Osteoblast (primary cell): ENCODE results near the gene SLC5A11. TPM values are rescaled to one million over a fixed set of nuclear protein-coding genes. Genes with fewer than 3 reads are reported as not detected.

ENCODE experiments used
- DNase-seq: peaks from one replicate; pipeline ENCODE4 v3.0.0; 2011; ENCODE audit warnings: low spot score, mixed read lengths; ENCODE audit not compliant: insufficient read length; ENCODE audit errors: missing footprints
- H2AFZ ChIP-seq: 2 replicates; pipeline ENCODE4 v1.6.0; 2011; ENCODE audit warnings: mild to moderate bottlenecking, low read length
- H3K27ac ChIP-seq: 2 replicates; pipeline ENCODE4 v1.5.1; 2011; ENCODE audit warnings: mild to moderate bottlenecking, low read depth, low read length, moderate library complexity
- H3K27me3 ChIP-seq: 2 replicates; pipeline ENCODE4 v1.6.0; 2012; ENCODE audit warnings: mild to moderate bottlenecking, control low read depth, inconsistent platforms, low read length, moderate library complexity; ENCODE audit not compliant: insufficient read depth
- H3K36me3 ChIP-seq: 2 replicates; pipeline ENCODE4 v1.5.1; 2011; ENCODE audit warnings: mild to moderate bottlenecking, low read length, control low read depth, moderate library complexity; ENCODE audit not compliant: insufficient read depth
- H3K4me1 ChIP-seq: 2 replicates; pipeline ENCODE4 v1.5.1; 2011; ENCODE audit warnings: mild to moderate bottlenecking, low read length, control low read depth, moderate library complexity; ENCODE audit not compliant: insufficient read depth
- H3K4me2 ChIP-seq: 2 replicates; pipeline ENCODE4 v1.6.0; 2011; ENCODE audit warnings: mild to moderate bottlenecking, low read length; ENCODE audit not compliant: insufficient read depth
- H3K4me3 ChIP-seq: fragments of 200-600 bp; sonication (generic); 3 replicates; pipeline ENCODE4 v1.5.1; 2012; ENCODE audit warnings: mild to moderate bottlenecking, low read length, inconsistent platforms; ENCODE audit not compliant: insufficient read depth
- H3K79me2 ChIP-seq: 2 replicates; pipeline ENCODE4 v1.6.0; 2012; ENCODE audit warnings: mild to moderate bottlenecking, low read length, control low read depth, inconsistent platforms; ENCODE audit not compliant: insufficient read depth
- H3K9me3 ChIP-seq: 2 replicates; pipeline ENCODE4 v1.5.1; 2011; ENCODE audit warnings: low read depth, low read length, control low read depth
- H4K20me1 ChIP-seq: 2 replicates; pipeline ENCODE4 v1.6.0; 2012; ENCODE audit warnings: mild to moderate bottlenecking, low read length, control low read depth; ENCODE audit not compliant: insufficient read depth
- total RNA-seq: library from RNA; depleted of rRNA; stranded (reverse); fragments of >200 nt; gene quantifications from 2 replicates; pipeline ENCODE4 v1.2.3, GENCODE V29; 2012
- TF ChIP-seq, protein P1 (sequence below): IDR thresholded peaks from 2 replicates; pipeline ENCODE4 v1.5.1; 2011; ENCODE audit warnings: mild to moderate bottlenecking, low read depth, low read length, moderate library complexity; ENCODE audit errors: extremely low read depth

Gene SLC5A11
- total RNA-seq, 1 donor: not detected

DNA sequence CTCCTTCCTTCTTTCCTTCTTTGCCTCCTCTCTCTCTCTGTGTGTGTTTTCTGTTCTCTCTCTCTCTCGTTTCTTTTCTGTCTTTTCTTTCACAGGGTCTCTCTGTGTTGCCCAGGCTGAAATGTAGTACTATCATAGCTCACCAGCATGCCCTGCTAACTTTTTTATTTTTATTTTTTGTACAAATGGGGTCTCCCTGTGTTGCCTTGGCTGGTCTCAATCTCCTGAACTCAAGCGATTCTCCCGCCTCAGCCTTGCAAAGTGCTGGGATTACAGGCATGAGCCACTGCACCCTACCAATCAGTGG is 1.5 kb downstream of the SLC5A11 start:
- no peaks in the 10 kb centered on the region for H3K9me3 ChIP-seq

DNA sequence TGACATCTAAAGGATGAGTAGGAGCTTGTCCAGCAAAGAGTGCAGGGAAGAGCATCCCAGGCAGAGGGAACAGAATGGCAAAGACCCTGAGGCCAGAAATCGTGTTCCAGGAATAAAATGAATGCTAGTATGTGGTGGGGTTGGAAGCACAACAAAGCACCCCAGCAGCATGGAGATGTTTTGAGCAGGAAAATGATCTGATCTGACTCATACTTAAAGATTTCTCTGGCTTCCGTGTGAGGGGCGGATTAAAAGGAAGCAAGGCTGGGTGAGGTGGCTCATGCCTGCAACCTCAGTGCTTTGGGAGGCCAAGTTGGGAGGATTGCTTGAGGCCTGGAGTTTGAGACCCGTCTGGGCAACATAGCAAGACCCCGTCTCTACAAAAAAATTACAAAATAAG is 2.3 kb downstream of the SLC5A11 start:
- no peaks in the 10 kb centered on the region for H3K79me2 ChIP-seq
- H3K36me3 ChIP-seq: no peaks in the 10 kb centered on the region
- peak; percentile 69 for DNase-seq
- no peak overlapping the region for H3K4me3 ChIP-seq
- no peak overlapping the region for H3K27ac ChIP-seq
- no peak overlapping the region for H2AFZ ChIP-seq
- no peaks in the 10 kb centered on the region for H3K27me3 ChIP-seq
- no peaks in the 10 kb centered on the region for H3K9me3 ChIP-seq
- TF ChIP-seq, protein P1, sequence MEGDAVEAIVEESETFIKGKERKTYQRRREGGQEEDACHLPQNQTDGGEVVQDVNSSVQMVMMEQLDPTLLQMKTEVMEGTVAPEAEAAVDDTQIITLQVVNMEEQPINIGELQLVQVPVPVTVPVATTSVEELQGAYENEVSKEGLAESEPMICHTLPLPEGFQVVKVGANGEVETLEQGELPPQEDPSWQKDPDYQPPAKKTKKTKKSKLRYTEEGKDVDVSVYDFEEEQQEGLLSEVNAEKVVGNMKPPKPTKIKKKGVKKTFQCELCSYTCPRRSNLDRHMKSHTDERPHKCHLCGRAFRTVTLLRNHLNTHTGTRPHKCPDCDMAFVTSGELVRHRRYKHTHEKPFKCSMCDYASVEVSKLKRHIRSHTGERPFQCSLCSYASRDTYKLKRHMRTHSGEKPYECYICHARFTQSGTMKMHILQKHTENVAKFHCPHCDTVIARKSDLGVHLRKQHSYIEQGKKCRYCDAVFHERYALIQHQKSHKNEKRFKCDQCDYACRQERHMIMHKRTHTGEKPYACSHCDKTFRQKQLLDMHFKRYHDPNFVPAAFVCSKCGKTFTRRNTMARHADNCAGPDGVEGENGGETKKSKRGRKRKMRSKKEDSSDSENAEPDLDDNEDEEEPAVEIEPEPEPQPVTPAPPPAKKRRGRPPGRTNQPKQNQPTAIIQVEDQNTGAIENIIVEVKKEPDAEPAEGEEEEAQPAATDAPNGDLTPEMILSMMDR: no peak
- no peak overlapping the region for H3K4me2 ChIP-seq
- H3K4me1 ChIP-seq: peaks cover 7% of the 10 kb centered on the region
- H4K20me1 ChIP-seq: no peaks in the 10 kb centered on the region

More for the DNA sequence above, 1.5 kb downstream of the SLC5A11 start:
- Histone ChIP-seq H3K4me1 (peaks cover 7% of the 10 kb centered on the region), H3K4me3 (no peak overlapping the region), H3K36me3 (no peaks in the 10 kb centered on the region), H2AFZ (no peak overlapping the region), H3K79me2 (no peaks in the 10 kb centered on the region), H3K27me3 (no peaks in the 10 kb centered on the region), H4K20me1 (no peaks in the 10 kb centered on the region), H3K4me2 (no peak overlapping the region), H3K27ac (no peak overlapping the region)
- no peak for DNase-seq
- TF ChIP-seq, protein P1: no peak

DNA sequence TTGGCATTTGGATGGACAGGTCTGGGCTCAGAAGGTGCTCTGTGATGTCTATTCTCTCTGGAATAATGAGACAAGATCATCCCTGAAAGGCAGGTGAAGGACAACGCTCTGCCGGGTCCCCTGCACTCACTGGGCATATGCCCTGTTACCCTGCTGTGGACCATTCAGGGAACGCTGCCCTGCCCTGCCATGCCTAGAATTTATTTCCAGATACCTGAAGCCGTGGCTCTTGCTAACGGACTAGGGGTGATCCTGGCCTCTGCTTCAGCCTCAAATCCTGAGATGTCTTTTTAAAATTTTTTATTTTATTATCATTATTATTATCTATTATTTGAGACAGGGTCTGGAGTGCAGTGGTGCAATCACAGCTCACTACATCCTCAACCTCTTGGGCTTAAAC is 3.9 kb downstream of the SLC5A11 start:
- Histone ChIP-seq H3K27ac (no peak overlapping the region), H3K4me3 (no peak overlapping the region)

DNA sequence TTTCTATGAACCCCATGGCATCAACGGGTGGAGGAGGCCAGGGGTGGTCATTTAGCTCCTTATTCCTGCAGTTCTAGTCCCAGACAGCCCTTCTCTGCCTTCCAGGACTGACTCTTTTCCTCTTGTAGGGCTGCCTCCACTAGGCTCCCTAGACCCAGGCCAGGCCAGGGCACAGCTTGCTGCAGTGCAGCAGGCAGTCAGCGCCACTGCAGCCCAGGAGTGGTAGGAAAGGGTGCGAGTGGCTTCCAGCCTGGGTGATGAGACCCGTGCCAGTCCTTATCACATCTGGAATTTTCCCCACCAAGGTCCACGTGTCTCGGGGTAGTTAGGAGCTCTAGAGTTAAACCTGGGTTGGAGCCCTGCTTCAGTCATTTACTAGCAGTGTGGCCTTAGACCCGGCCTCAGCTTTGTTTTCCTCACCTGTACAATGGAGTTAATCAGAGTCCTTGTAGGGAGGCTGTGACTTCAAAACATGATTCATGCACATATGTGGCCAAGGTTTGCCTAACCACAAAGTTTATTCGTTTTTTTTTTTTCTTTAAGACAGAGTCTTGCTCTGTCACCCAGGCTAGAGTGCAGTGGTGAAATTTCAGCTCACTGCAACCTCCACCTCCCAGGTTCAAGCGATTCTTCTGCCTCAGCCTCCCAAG is 4.7 kb downstream of the SLC5A11 start:
- H3K4me2 ChIP-seq: no peak overlapping the region
- TF ChIP-seq, protein P1: no peak
- H3K27me3 ChIP-seq: no peaks in the 10 kb centered on the region
- no peak overlapping the region for H3K27ac ChIP-seq
- no peaks in the 10 kb centered on the region for H3K9me3 ChIP-seq
- H3K36me3 ChIP-seq: no peaks in the 10 kb centered on the region
- peaks cover 7% of the 10 kb centered on the region for H3K4me1 ChIP-seq
- no peak overlapping the region for H2AFZ ChIP-seq
- H3K79me2 ChIP-seq: no peaks in the 10 kb centered on the region
- no peak overlapping the region for H3K4me3 ChIP-seq
- no peak for DNase-seq
- H4K20me1 ChIP-seq: no peaks in the 10 kb centered on the region

More for the DNA sequence above, 3.9 kb downstream of the SLC5A11 start:
- no peak for DNase-seq
- H3K4me2 ChIP-seq: no peak overlapping the region
- H4K20me1 ChIP-seq: no peaks in the 10 kb centered on the region
- no peaks in the 10 kb centered on the region for H3K36me3 ChIP-seq
- peaks cover 7% of the 10 kb centered on the region for H3K4me1 ChIP-seq
- H3K27me3 ChIP-seq: no peaks in the 10 kb centered on the region
- H3K9me3 ChIP-seq: no peaks in the 10 kb centered on the region
- no peak overlapping the region for H2AFZ ChIP-seq
- H3K79me2 ChIP-seq: no peaks in the 10 kb centered on the region
- TF ChIP-seq, protein P1: no peak
